ENCODE data around the gene CDC42BPB.

Gene CDC42BPB

GRCh38 chr14:103073876-103074728 is 16.8 kb upstream of the CDC42BPB start:
- no peaks in the 10 kb centered on the region for H3K9me2 ChIP-seq (replicated peaks; ENCODE audit: control insufficient read depth, low read length)
- no peak overlapping the region for H3K27ac ChIP-seq (ENCODE audit: low read depth, low read length)

GRCh38 chr14:103073367-103073875 is 16.1 kb upstream of the CDC42BPB start:
- peaks cover 25% of the 10 kb centered on the region for H3K27me3 ChIP-seq (ENCODE audit: control insufficient read depth, low read length)
- H3K27ac ChIP-seq (ENCODE audit: low read depth, low read length), result no peak overlapping the region
- no peaks in the 10 kb centered on the region for H3K9me3 ChIP-seq (ENCODE audit: control insufficient read depth, insufficient read depth, low read length)
- peaks cover 9% of the 10 kb centered on the region for H3K4me1 ChIP-seq (ENCODE audit: control insufficient read depth, low read length)
- no peak overlapping the region for H3K4me2 ChIP-seq (ENCODE audit: low read length)
- no peaks in the 10 kb centered on the region for H3K9me2 ChIP-seq (replicated peaks; ENCODE audit: control insufficient read depth, low read length)
- TF ChIP-seq, protein P1, sequence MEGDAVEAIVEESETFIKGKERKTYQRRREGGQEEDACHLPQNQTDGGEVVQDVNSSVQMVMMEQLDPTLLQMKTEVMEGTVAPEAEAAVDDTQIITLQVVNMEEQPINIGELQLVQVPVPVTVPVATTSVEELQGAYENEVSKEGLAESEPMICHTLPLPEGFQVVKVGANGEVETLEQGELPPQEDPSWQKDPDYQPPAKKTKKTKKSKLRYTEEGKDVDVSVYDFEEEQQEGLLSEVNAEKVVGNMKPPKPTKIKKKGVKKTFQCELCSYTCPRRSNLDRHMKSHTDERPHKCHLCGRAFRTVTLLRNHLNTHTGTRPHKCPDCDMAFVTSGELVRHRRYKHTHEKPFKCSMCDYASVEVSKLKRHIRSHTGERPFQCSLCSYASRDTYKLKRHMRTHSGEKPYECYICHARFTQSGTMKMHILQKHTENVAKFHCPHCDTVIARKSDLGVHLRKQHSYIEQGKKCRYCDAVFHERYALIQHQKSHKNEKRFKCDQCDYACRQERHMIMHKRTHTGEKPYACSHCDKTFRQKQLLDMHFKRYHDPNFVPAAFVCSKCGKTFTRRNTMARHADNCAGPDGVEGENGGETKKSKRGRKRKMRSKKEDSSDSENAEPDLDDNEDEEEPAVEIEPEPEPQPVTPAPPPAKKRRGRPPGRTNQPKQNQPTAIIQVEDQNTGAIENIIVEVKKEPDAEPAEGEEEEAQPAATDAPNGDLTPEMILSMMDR (IDR thresholded peaks at IDR 0.05; ENCODE audit: low read depth, low read length, poor library complexity, severe bottlenecking), result no peak
- no peak for TF ChIP-seq EZH2phosphoT487 (IDR thresholded peaks at IDR 0.05; ENCODE audit: borderline replicate concordance, low read length)
- H3F3A ChIP-seq (ENCODE audit: control insufficient read depth, insufficient read depth), result no peaks in the 10 kb centered on the region
- H3K36me3 ChIP-seq (ENCODE audit: control insufficient read depth, low read length), result no peaks in the 10 kb centered on the region
- no peak overlapping the region for H3K4me3 ChIP-seq (ENCODE audit: low read length)
- no peaks in the 10 kb centered on the region for H3K79me2 ChIP-seq (ENCODE audit: control insufficient read depth, low read length)
- no peaks in the 10 kb centered on the region for H4K20me1 ChIP-seq (ENCODE audit: control insufficient read depth, insufficient read depth, low read depth, low read length)

More at GRCh38 chr14:103073876-103074728, 16.8 kb upstream of the CDC42BPB start:
- H4K20me1 ChIP-seq (ENCODE audit: control insufficient read depth, insufficient read depth, low read depth, low read length), result no peaks in the 10 kb centered on the region
- H3K36me3 ChIP-seq (ENCODE audit: control insufficient read depth, low read length), result no peaks in the 10 kb centered on the region
- no peaks in the 10 kb centered on the region for H3F3A ChIP-seq (ENCODE audit: control insufficient read depth, insufficient read depth)
- H3K4me3 ChIP-seq (ENCODE audit: low read length), result no peak overlapping the region
- no peaks in the 10 kb centered on the region for H3K9me3 ChIP-seq (ENCODE audit: control insufficient read depth, insufficient read depth, low read length)
- H3K27me3 ChIP-seq (ENCODE audit: control insufficient read depth, low read length), result peaks cover 29% of the 10 kb centered on the region
- H3K79me2 ChIP-seq (ENCODE audit: control insufficient read depth, low read length), result no peaks in the 10 kb centered on the region
- peaks cover 13% of the 10 kb centered on the region for H3K4me1 ChIP-seq (ENCODE audit: control insufficient read depth, low read length)
- TF ChIP-seq, protein P1 (IDR thresholded peaks at IDR 0.05; ENCODE audit: low read depth, low read length, poor library complexity, severe bottlenecking), result no peak
- no peak for TF ChIP-seq EZH2phosphoT487 (IDR thresholded peaks at IDR 0.05; ENCODE audit: borderline replicate concordance, low read length)
- no peak overlapping the region for H3K4me2 ChIP-seq (ENCODE audit: low read length)

DNA sequence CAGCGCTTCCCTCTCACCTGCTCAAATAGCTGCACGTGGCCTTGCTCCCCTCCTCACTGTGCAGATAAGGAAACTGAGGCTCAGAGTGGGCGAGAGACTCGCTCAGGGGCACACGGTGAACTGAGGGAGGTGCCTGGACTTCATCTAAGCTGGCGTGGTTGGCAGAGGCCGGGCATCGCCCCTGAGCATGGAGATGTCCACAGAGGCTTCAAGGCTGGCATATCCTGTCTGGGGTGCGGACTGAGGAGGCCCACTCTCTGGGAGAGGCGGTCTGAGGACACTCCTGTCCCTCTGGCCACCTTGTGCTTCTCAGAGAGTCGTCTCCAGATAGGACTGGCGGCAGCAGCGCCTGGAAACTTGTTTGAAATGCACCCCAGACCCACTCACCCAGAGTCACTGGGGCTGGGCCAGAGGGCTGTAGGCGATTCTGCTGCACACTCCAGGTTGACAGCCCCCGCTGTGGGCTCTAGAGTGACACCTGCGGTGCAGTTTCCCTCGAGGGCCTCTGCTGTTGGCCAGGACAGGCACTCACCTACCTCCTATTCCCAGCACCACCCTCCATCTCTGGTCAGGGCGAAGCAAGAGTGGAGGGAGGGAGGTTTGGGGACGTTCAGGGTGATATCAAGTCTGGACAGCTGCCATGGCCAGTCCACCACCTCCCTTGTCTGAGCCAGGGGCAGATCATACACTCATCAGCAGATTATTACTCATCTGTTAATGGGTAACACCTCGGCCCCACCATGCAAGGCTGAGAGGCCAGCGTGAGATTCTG is 15.4 kb upstream of the CDC42BPB start:
- Histone ChIP-seq H3F3A (ENCODE audit: control insufficient read depth, insufficient read depth) (no peaks in the 10 kb centered on the region), H3K79me2 (ENCODE audit: control insufficient read depth, low read length) (no peaks in the 10 kb centered on the region), H3K9me3 (ENCODE audit: control insufficient read depth, insufficient read depth, low read length) (no peaks in the 10 kb centered on the region), H3K4me3 (ENCODE audit: low read length) (no peak overlapping the region), H3K9me2 (replicated peaks; ENCODE audit: control insufficient read depth, low read length) (no peaks in the 10 kb centered on the region), H3K4me1 (ENCODE audit: control insufficient read depth, low read length) (peaks cover 8% of the 10 kb centered on the region), H3K27me3 (ENCODE audit: control insufficient read depth, low read length) (peaks cover 25% of the 10 kb centered on the region), H3K36me3 (ENCODE audit: control insufficient read depth, low read length) (no peaks in the 10 kb centered on the region), H3K27ac (ENCODE audit: low read depth, low read length) (no peak overlapping the region), H4K20me1 (ENCODE audit: control insufficient read depth, insufficient read depth, low read depth, low read length) (no peaks in the 10 kb centered on the region), H3K4me2 (ENCODE audit: low read length) (no peak overlapping the region)
- TF ChIP-seq, protein P1 (IDR thresholded peaks at IDR 0.05; ENCODE audit: low read depth, low read length, poor library complexity, severe bottlenecking), result no peak
- TF ChIP-seq EZH2phosphoT487 (IDR thresholded peaks at IDR 0.05; ENCODE audit: borderline replicate concordance, low read length), result no peak

Data from DOHH2 (cell line).